H9 (cell line): ENCODE results near the gene RSF1. TPM values are rescaled to one million over a fixed set of nuclear protein-coding genes. Genes with fewer than 3 reads are reported as not detected.

ENCODE experiments used
- DNase-seq: peaks from one replicate; pipeline ENCODE4 v3.0.0-alpha.2; 2017
- H2AFZ ChIP-seq: one replicate; pipeline ENCODE4 v1.6.1; 2013; ENCODE audit warnings: mild to moderate bottlenecking, low read length, control low read depth, moderate library complexity
- H2AK5ac ChIP-seq: 2 replicates; pipeline ENCODE4 v1.6.1; 2013; ENCODE audit warnings: low read length, control low read depth, mixed read lengths; ENCODE audit not compliant: insufficient read length
- H2BK120ac ChIP-seq: one replicate; pipeline ENCODE4 v1.6.1; 2013; ENCODE audit warnings: low read depth, mild to moderate bottlenecking, low read length, control low read depth, inconsistent platforms; ENCODE audit not compliant: poor library complexity, severe bottlenecking
- H2BK12ac ChIP-seq: 2 replicates; pipeline ENCODE4 v1.6.1; 2013; ENCODE audit warnings: low read length, control low read depth, mixed read lengths, low read depth; ENCODE audit not compliant: insufficient read length
- H2BK15ac ChIP-seq: 2 replicates; pipeline ENCODE4 v1.6.1; 2013; ENCODE audit warnings: low read depth, low read length, control low read depth
- H2BK20ac ChIP-seq: one replicate; pipeline ENCODE4 v1.6.1; 2013; ENCODE audit warnings: low read depth, mild to moderate bottlenecking, low read length, control low read depth, inconsistent platforms; ENCODE audit not compliant: poor library complexity, severe bottlenecking
- H2BK5ac ChIP-seq: 2 replicates; pipeline ENCODE4 v1.6.1; 2013; ENCODE audit warnings: low read length, control low read depth, mixed read lengths; ENCODE audit not compliant: insufficient read length
- H3K14ac ChIP-seq: 2 replicates; pipeline ENCODE4 v1.6.1; 2013; ENCODE audit warnings: low read length, control low read depth; ENCODE audit not compliant: insufficient read depth
- H3K18ac ChIP-seq: 2 replicates; pipeline ENCODE4 v1.6.1; 2013; ENCODE audit warnings: low read depth, mild to moderate bottlenecking, mixed read lengths, low read length, control low read depth; ENCODE audit not compliant: insufficient read length
- H3K23ac ChIP-seq: 2 replicates; pipeline ENCODE4 v1.6.1; 2013; ENCODE audit warnings: low read length, control low read depth, mixed read lengths, low read depth; ENCODE audit not compliant: insufficient read length
- H3K23me2 ChIP-seq: 2 replicates; pipeline ENCODE4 v1.6.1; 2013; ENCODE audit warnings: low read depth, mild to moderate bottlenecking, mixed read lengths, low read length, control low read depth; ENCODE audit not compliant: insufficient read length, poor library complexity, severe bottlenecking
- H3K27ac ChIP-seq: 2 replicates; pipeline ENCODE4 v1.5.1; 2013; ENCODE audit warnings: low read length, control low read depth, mixed read lengths, low read depth; ENCODE audit not compliant: insufficient read length
- H3K27me3 ChIP-seq: 2 replicates; pipeline ENCODE4 v1.6.1; 2013; ENCODE audit warnings: low read length, control low read depth, inconsistent platforms; ENCODE audit not compliant: insufficient read depth
- H3K4ac ChIP-seq: 2 replicates; pipeline ENCODE4 v1.6.1; 2013; ENCODE audit warnings: low read depth, mild to moderate bottlenecking, control low read depth, inconsistent platforms, low read length, moderate library complexity
- H3K4me1 ChIP-seq: 2 replicates; pipeline ENCODE4 v1.6.1; 2013; ENCODE audit warnings: low read length, control low read depth, inconsistent platforms; ENCODE audit not compliant: insufficient read depth
- H3K4me2 ChIP-seq: 2 replicates; pipeline ENCODE4 v1.6.1; 2013; ENCODE audit warnings: low read length, control low read depth, mixed read lengths; ENCODE audit not compliant: insufficient read length, insufficient read depth
- H3K56ac ChIP-seq: 2 replicates; pipeline ENCODE4 v1.6.1; 2013; ENCODE audit warnings: low read depth, mild to moderate bottlenecking, mixed read lengths, low read length, control low read depth; ENCODE audit not compliant: insufficient read length
- H3K79me1 ChIP-seq: 2 replicates; pipeline ENCODE4 v1.6.1; 2013; ENCODE audit warnings: low read depth, mild to moderate bottlenecking, moderate library complexity, low read length, control low read depth, inconsistent platforms; ENCODE audit not compliant: insufficient read depth, poor library complexity, severe bottlenecking
- H3K79me2 ChIP-seq: 2 replicates; pipeline ENCODE4 v1.6.1; 2013; ENCODE audit warnings: low read length, control low read depth, inconsistent platforms; ENCODE audit not compliant: insufficient read depth
- H3K9ac ChIP-seq: 2 replicates; pipeline ENCODE4 v1.6.1; 2013; ENCODE audit warnings: low read length, control low read depth, mixed read lengths; ENCODE audit not compliant: insufficient read length; ENCODE audit errors: extremely low read depth
- H3K9me3 ChIP-seq: one replicate; pipeline ENCODE4 v1.6.1; 2013; ENCODE audit warnings: low read depth, low read length, inconsistent platforms; ENCODE audit not compliant: control insufficient read depth
- H3T11ph ChIP-seq: one replicate; pipeline ENCODE4 v1.6.1; 2013; ENCODE audit warnings: mild to moderate bottlenecking, low read length, control low read depth, inconsistent platforms
- H4K20me1 ChIP-seq: one replicate; pipeline ENCODE4 v1.6.1; 2013; ENCODE audit not compliant: control insufficient read depth, insufficient read length, insufficient read depth
- H4K5ac ChIP-seq: 2 replicates; pipeline ENCODE4 v1.6.1; 2013; ENCODE audit warnings: low read depth, mild to moderate bottlenecking, mixed read lengths, low read length, control low read depth; ENCODE audit not compliant: insufficient read length
- H4K8ac ChIP-seq: replicated peaks from 2 replicates; pipeline ENCODE4 v1.6.1; 2013; ENCODE audit warnings: low read length, control low read depth, mixed read lengths, low read depth; ENCODE audit not compliant: insufficient read length
- H4K91ac ChIP-seq: 2 replicates; pipeline ENCODE4 v1.6.1; 2013; ENCODE audit warnings: low read depth, mild to moderate bottlenecking, moderate library complexity, mixed read lengths, low read length, control low read depth; ENCODE audit not compliant: insufficient read length
- H3K27ac Mint-ChIP-seq, 3 experiments: 2 replicates in 2 of 3; 3 replicates in 1 of 3; pipeline ENCODE4 v1.8.0; 2020 to 2021; ENCODE audit warnings: mixed read lengths in 3 of 3, mild to moderate bottlenecking in 1 of 3, moderate library complexity in 1 of 3
- H3K27me3 Mint-ChIP-seq: 2 replicates; pipeline ENCODE4 v1.8.0; 2021; ENCODE audit warnings: low read depth, mild to moderate bottlenecking, moderate library complexity, mixed read lengths
- H3K36me3 Mint-ChIP-seq, 3 experiments: 2 replicates in 2 of 3; 3 replicates in 1 of 3; pipeline ENCODE4 v1.8.0; 2020 to 2021; ENCODE audit warnings: low read depth in 3 of 3, mixed read lengths in 3 of 3; ENCODE audit not compliant: insufficient read depth in 1 of 3
- H3K4me1 Mint-ChIP-seq, 2 experiments: 2 replicates each; pipeline ENCODE4 v1.8.0; 2020; ENCODE audit warnings: mixed read lengths in 2 of 2
- H3K4me3 Mint-ChIP-seq, 2 experiments: 2 replicates in 1 of 2; 3 replicates in 1 of 2; pipeline ENCODE4 v1.8.0; 2020 to 2021; ENCODE audit warnings: mild to moderate bottlenecking in 2 of 2, mixed read lengths in 2 of 2, moderate library complexity in 1 of 2
- H3K9me3 Mint-ChIP-seq, 2 experiments: 2 replicates in 1 of 2; 3 replicates in 1 of 2; pipeline ENCODE4 v1.8.0; 2020; ENCODE audit warnings: mild to moderate bottlenecking in 2 of 2, mixed read lengths in 2 of 2, moderate library complexity in 1 of 2
- WGBS: extraction: QIAGEN DNeasy Blood & Tissue Kit; methylation state at CpG from one replicate; pipeline ENCODE4 v1.1.7; 2013; ENCODE audit warnings: missing lambda C conversion rate, low lambda C conversion rate, mixed read lengths; ENCODE audit not compliant: insufficient read length; ENCODE audit errors: extremely low coverage; 5-methylcytosine and 5-hydroxymethylcytosine counted together
- total RNA-seq: library from RNA; stranded (reverse); gene quantifications from 2 replicates; pipeline ENCODE4 v1.2.1, GENCODE V29; 2021
- TF ChIP-seq, protein P1 (sequence below): fragments of 200-600 bp; sonication (generic); conservative IDR thresholded peaks from 3 replicates; pipeline ENCODE4 v1.8.0; 2021; ENCODE audit warnings: antibody characterized with exemption, mild to moderate bottlenecking

Gene RSF1
- total RNA-seq, 1 experiment from 2014 or later = 82.6 TPM

DNA sequence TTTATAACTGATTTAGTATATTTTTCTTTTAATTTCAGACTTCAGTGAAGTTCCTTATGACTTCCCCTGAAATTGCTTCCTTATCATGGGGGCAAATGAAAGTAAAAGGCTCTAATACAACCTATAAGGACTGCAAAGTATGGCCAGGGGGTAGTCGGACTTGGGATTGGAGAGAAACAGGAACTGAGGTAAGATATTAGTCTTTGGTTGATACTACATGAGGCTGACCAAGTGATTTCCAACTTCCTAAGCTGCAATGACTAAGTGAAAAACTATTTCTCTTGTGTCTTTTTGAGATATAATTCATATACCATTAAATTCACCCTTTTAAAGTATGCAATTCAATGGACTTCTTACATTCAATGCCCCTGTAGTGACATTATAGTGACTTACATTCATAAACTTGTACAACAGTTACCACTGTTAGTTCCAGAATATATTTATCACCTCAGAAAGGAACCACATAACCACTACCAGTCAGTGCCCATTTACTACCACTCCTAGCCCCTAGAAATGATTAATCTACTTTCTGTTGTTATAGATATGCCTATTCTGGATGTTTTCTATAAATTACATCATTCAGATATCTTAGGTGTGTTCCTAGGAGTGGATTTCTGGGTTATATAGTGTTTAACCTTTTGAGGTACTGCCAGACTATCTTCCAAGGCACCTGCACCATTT is 22.1 kb upstream of the RSF1 start:
- no CpG with 5 or more reads among the region's 1 CpG for WGBS
- no peak overlapping the region for H2BK12ac ChIP-seq
- no peak for DNase-seq
- H3K27me3 Mint-ChIP-seq = no peaks in the 10 kb centered on the region
- no peak overlapping the region for H3K56ac ChIP-seq
- H3K9ac ChIP-seq = no peak overlapping the region
- H3K79me2 ChIP-seq = no peaks in the 10 kb centered on the region
- H3K14ac ChIP-seq = no peak overlapping the region
- no peak overlapping the region for H2AK5ac ChIP-seq
- H3K9me3 ChIP-seq = no peaks in the 10 kb centered on the region
- H2AFZ ChIP-seq = no peak overlapping the region
- H2BK120ac ChIP-seq = no peak overlapping the region
- no peaks in the 10 kb centered on the region for H3K27me3 ChIP-seq
- H3K27ac ChIP-seq = no peak overlapping the region
- H4K5ac ChIP-seq = no peak overlapping the region
- H3K18ac ChIP-seq = no peak overlapping the region
- H3K9me3 Mint-ChIP-seq = peaks cover 5 to 11% of the 10 kb centered on the region in 2 experiments; a peak in 3 of 5 replicates
- H3K79me1 ChIP-seq = no peaks in the 10 kb centered on the region
- TF ChIP-seq, protein P1, sequence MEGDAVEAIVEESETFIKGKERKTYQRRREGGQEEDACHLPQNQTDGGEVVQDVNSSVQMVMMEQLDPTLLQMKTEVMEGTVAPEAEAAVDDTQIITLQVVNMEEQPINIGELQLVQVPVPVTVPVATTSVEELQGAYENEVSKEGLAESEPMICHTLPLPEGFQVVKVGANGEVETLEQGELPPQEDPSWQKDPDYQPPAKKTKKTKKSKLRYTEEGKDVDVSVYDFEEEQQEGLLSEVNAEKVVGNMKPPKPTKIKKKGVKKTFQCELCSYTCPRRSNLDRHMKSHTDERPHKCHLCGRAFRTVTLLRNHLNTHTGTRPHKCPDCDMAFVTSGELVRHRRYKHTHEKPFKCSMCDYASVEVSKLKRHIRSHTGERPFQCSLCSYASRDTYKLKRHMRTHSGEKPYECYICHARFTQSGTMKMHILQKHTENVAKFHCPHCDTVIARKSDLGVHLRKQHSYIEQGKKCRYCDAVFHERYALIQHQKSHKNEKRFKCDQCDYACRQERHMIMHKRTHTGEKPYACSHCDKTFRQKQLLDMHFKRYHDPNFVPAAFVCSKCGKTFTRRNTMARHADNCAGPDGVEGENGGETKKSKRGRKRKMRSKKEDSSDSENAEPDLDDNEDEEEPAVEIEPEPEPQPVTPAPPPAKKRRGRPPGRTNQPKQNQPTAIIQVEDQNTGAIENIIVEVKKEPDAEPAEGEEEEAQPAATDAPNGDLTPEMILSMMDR = no peak
- H3K23me2 ChIP-seq = no peaks in the 10 kb centered on the region
- H3K23ac ChIP-seq = no peak overlapping the region
- no peak overlapping the region for H2BK5ac ChIP-seq
- no peak overlapping the region for H2BK15ac ChIP-seq
- H4K91ac ChIP-seq = no peak overlapping the region
- H2BK20ac ChIP-seq = no peak overlapping the region
- peaks cover 19 to 49% (median 26%) of the 10 kb centered on the region in 3 experiments for H3K36me3 Mint-ChIP-seq
- H3K4me1 Mint-ChIP-seq = no peaks in the 10 kb centered on the region
- H4K20me1 ChIP-seq = no peaks in the 10 kb centered on the region
- no peak overlapping the region for H3K4me2 ChIP-seq
- no peak overlapping the region for H3T11ph ChIP-seq
- H4K8ac ChIP-seq = no peak overlapping the region
- no peak overlapping the region for H3K4me3 Mint-ChIP-seq
- no peak overlapping the region for H3K27ac Mint-ChIP-seq
- no peaks in the 10 kb centered on the region for H3K4me1 ChIP-seq
- no peak overlapping the region for H3K4ac ChIP-seq
